K562 (cell line): ENCODE measurements around the gene ACSF2.

Source experiments
- ELF1 ChIP-seq: fragments of 200-800 bp; sonication (Bioruptor generic); IDR thresholded peaks from 2 replicates; pipeline ENCODE4 v1.6.1; 2016; ENCODE audit warnings: missing genetic modification characterization, missing compliant biosample characterization
- ELK1 ChIP-seq: sonication (generic); formaldehyde crosslinking; IDR thresholded peaks from 2 replicates; pipeline ENCODE4 v1.8.1; 2022; ENCODE audit warnings: missing genetic modification reagents
- EZH2 ChIP-seq: IDR thresholded peaks from 2 replicates; pipeline ENCODE4 v1.6.1; 2012; ENCODE audit warnings: low read depth, mild to moderate bottlenecking, inconsistent platforms, low read length, borderline replicate concordance
- FOXJ3 ChIP-seq: sonication (generic); formaldehyde crosslinking; IDR thresholded peaks from 2 replicates; pipeline ENCODE4 v1.4.0; 2020; ENCODE audit warnings: mild to moderate bottlenecking, missing genetic modification reagents
- GTF2F1 ChIP-seq: IDR thresholded peaks from 2 replicates; pipeline ENCODE4 v1.6.1; 2011; ENCODE audit warnings: low read depth, low read length, improper control_type of control experiment
- RAD21 ChIP-seq, 2 experiments: fragments of 250-450 bp in 1 of 2; fragments of 450-650 bp in 1 of 2; sonication (Bioruptor Pico) in 1 of 2; formaldehyde crosslinking in 1 of 2; IDR thresholded peaks in 1 of 2; conservative IDR thresholded peaks in 1 of 2; 2 replicates each; pipeline versions ENCODE4 v1.4.0 to v1.8.0; 2020 to 2022; ENCODE audit warnings: mild to moderate bottlenecking in 2 of 2, moderate library complexity in 1 of 2
- TF ChIP-seq, protein P1 (sequence below), 2 experiments: fragments of 450-650 bp; formaldehyde crosslinking in 1 of 2; IDR thresholded peaks; 2 replicates each; pipeline versions ENCODE4 v1.4.0 to v1.6.1; 2014 to 2020; ENCODE audit warnings: mild to moderate bottlenecking in 2 of 2, borderline replicate concordance in 1 of 2, low read depth in 1 of 2
- TF ChIP-seq, protein P2 (sequence below), 3 experiments: IDR thresholded peaks in 2 of 3; conservative IDR thresholded peaks in 1 of 3; 2 replicates each; pipeline ENCODE4 v1.5.1; 2011 to 2012; ENCODE audit warnings: low read length in 3 of 3, mild to moderate bottlenecking in 3 of 3, control low read depth in 2 of 3, improper control_type of control experiment in 1 of 3, inconsistent platforms in 1 of 3, low read depth in 1 of 3, mixed read lengths in 1 of 3, moderate library complexity in 1 of 3; ENCODE audit not compliant: insufficient read depth in 2 of 3

- TF ChIP-seq ELK1 (CRISPR knock-in tag) (no peak), EZH2 (no peak), FOXJ3 (CRISPR knock-in tag) (no peak), RAD21 (CRISPR knock-in tag; conservative IDR thresholded peaks at IDR 0.05 in 1 of 2, IDR thresholded peaks at IDR 0.05 in 1 of 2) (no peak), ELF1 (tag) (no peak), GTF2F1 (no peak)
- TF ChIP-seq, protein P1, sequence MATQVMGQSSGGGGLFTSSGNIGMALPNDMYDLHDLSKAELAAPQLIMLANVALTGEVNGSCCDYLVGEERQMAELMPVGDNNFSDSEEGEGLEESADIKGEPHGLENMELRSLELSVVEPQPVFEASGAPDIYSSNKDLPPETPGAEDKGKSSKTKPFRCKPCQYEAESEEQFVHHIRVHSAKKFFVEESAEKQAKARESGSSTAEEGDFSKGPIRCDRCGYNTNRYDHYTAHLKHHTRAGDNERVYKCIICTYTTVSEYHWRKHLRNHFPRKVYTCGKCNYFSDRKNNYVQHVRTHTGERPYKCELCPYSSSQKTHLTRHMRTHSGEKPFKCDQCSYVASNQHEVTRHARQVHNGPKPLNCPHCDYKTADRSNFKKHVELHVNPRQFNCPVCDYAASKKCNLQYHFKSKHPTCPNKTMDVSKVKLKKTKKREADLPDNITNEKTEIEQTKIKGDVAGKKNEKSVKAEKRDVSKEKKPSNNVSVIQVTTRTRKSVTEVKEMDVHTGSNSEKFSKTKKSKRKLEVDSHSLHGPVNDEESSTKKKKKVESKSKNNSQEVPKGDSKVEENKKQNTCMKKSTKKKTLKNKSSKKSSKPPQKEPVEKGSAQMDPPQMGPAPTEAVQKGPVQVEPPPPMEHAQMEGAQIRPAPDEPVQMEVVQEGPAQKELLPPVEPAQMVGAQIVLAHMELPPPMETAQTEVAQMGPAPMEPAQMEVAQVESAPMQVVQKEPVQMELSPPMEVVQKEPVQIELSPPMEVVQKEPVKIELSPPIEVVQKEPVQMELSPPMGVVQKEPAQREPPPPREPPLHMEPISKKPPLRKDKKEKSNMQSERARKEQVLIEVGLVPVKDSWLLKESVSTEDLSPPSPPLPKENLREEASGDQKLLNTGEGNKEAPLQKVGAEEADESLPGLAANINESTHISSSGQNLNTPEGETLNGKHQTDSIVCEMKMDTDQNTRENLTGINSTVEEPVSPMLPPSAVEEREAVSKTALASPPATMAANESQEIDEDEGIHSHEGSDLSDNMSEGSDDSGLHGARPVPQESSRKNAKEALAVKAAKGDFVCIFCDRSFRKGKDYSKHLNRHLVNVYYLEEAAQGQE (IDR thresholded peaks at IDR 0.05; ENCODE audit: borderline replicate concordance): no peak
- TF ChIP-seq, protein P1 (CRISPR knock-in tag; IDR thresholded peaks at IDR 0.05; ENCODE audit: low read depth): no peak
- TF ChIP-seq, protein P2, sequence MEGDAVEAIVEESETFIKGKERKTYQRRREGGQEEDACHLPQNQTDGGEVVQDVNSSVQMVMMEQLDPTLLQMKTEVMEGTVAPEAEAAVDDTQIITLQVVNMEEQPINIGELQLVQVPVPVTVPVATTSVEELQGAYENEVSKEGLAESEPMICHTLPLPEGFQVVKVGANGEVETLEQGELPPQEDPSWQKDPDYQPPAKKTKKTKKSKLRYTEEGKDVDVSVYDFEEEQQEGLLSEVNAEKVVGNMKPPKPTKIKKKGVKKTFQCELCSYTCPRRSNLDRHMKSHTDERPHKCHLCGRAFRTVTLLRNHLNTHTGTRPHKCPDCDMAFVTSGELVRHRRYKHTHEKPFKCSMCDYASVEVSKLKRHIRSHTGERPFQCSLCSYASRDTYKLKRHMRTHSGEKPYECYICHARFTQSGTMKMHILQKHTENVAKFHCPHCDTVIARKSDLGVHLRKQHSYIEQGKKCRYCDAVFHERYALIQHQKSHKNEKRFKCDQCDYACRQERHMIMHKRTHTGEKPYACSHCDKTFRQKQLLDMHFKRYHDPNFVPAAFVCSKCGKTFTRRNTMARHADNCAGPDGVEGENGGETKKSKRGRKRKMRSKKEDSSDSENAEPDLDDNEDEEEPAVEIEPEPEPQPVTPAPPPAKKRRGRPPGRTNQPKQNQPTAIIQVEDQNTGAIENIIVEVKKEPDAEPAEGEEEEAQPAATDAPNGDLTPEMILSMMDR (IDR thresholded peaks at IDR 0.05 in 2 of 3, conservative IDR thresholded peaks at IDR 0.05 in 1 of 3; ENCODE audit: insufficient read depth in 2 of 3, low read depth in 1 of 3, low read length in 3 of 3): no peak
Observed at GRCh38 chr17:50458701-50459676, 33.0 kb downstream of the ACSF2 start.
